Myocyte (in vitro differentiated cells): ENCODE measurements around the gene CLCN6. TPM values are rescaled to one million over a fixed set of nuclear protein-coding genes. Genes with fewer than 3 reads are reported as not detected.
"Not testable (repeated sequence)": the region's sequence is repeated elsewhere in the genome, so short reads cannot be mapped to it uniquely, and the experiment has no call there.

Experiments used
- DNase-seq: peaks from one replicate; pipeline ENCODE4 v3.0.0-alpha.2; 2012; ENCODE audit warnings: low read depth
- total RNA-seq: library from RNA; depleted of rRNA; stranded (reverse); fragments of >200 nt; gene quantifications from 2 replicates; pipeline ENCODE4 v1.2.3, GENCODE V29; 2014

CLCN6 gene
- total RNA-seq, 1 donor from 2014 or later: 22.2 TPM

DNA sequence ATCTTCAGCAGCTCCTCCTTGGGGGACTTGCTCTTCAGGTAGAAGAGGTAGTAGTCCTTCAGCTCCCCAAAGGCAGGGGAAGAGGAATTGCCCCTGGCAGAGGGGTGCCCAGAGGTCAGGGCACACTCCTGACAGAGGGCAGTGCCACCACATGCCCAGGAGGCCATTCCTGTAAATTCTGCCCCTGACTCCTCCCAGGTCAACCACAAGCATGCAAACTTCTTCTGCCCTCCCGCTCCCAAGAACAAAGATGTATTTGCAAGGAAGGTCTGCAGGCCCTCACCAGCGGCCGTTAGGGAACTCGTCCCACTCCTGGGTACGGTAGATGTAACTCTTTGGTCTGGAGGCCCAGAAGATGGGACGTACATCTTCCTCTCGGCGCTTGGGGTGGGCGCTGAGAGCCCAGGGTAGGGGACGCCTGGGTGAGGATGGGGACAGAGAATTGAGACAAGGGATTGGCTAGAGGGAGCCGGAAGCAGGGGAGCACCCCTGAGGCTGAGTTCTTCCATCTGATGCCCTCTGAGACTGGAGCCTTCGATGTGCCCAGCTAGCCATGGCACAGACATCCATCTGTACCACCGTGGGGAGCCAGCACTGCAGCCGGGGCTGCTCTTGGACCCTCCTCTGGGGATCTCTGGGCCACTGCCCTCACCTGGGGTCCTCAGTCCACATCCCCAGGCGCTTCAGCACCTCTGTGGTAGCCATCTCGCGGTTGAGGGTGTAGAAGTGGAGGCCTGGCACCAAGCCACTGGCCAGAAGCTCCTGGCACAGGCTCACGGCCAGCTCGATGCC, 11.3 kb upstream of the CLCN6 start:
- no peak for DNase-seq

DNA sequence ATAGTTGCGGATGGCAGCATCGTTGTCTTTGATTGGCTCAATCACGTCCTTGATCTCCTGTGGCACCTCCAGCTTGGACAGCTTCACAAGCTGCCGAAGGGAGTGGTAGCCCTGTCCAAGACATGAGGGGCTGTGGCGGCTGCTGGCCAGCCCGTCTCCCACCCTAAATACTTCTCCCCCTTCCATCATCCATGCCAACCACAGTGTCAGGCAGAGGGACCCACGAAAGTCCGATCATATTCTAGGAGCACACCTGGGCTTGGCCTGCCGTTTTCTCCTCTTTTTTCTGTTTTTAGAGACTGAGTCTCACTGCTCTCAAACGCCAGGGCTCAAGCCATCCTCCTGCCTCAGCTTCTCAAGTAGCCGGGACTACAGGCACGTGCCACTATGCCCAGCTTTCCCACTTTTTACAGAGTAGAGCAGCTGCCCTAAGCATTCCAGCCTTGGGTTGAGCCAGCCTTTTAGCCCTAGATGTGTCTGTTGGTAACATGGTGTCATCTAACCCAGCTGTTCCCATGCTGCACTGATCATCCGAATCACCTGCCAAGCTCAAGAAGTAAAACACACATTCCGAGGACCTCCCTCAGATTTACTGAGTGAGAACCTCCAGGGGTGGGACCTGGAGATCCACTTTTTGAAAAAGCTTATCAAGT, 10.6 kb upstream of the CLCN6 start:
- DNase-seq: peak; percentile 93

DNA sequence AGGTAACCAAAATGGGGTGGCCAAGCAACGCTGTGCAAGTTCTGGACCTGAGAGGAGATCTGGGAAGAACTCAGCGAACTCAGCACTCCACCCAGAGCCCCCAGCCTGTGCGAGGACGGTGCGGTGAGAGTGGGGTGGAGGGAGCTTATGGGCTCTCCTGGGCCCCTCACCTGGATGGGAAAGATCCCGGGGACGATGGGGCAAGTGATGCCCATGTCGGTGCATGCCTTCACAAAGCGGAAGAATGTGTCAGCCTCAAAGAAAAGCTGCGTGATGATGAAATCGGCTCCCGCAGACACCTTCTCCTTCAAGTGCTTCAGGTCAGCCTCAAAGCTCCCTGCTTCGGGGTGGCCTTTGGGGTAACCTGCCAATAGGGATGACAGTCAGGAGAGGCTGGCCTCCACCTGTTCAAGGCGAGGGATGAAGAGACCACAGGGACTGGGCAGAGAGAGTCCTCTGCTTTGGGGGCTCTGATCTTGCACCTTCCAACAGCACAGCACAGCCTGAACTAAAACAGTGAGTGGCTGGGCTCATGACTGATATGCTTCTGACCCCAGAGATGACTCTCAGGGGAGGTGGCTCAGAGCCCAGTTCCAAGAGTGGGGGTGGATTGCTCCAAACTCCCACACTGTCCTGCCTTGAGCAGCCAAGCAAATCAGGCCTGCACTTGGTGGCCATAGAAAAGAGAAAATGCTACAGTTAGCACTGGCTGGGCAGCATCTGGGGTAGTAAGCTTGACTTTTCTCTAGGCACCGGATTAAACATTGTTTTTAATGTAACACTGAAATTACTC, 9.8 kb upstream of the CLCN6 start:
- peak; percentile 74 for DNase-seq

DNA sequence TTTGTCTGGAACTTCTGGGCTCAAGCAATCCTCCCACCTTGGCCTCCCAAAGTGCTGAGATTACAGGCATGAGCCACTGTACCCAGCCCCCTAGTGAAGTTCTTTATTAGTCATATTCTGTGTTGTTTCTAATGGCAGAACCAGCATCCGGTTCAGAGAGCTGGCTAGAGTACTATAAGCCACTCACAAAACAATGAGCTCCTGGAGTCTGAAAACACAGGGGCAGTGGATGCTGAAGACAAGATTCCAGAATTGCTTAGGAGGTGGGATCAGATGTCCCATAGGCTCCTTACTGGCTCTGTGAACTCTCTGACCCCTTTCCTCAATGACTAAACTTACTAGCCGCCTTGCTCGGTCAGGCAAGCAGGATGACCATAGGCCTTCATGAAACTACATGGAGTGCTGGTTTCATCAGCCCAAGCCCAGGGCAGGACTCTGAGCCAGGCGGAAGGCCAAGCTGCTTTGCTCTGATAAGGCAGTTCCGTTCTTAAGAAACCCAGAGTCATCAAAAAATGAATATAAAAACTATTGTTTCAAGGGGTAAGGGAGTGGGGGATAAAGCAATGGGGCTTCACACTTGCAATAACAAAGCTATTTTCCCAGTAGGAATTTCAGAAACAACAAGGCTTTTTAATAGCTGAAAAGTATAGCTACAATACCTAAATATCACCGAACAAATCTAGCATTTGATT, 8.3 kb upstream of the CLCN6 start:
- DNase-seq: no peak

DNA sequence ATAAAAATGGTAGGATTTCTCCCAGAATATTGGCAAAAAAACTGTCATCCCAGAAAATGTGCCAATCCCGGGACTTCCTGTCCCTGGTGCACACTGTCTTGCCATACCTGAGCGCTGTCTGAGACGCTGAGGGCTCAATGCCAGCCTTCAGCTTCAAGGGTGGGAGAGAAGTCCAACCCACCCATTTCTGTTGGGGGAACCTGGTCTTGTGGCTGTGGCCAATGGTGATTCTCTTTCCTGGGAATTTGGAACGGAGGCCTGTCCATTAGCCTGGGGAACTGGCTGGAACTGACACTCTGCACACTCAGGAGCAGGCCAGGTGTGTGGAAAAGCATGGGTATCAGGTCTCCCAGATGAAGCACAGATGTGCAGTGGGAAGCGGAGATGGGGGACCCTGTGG, 6.9 kb upstream of the CLCN6 start:
- DNase-seq: no peak

DNA sequence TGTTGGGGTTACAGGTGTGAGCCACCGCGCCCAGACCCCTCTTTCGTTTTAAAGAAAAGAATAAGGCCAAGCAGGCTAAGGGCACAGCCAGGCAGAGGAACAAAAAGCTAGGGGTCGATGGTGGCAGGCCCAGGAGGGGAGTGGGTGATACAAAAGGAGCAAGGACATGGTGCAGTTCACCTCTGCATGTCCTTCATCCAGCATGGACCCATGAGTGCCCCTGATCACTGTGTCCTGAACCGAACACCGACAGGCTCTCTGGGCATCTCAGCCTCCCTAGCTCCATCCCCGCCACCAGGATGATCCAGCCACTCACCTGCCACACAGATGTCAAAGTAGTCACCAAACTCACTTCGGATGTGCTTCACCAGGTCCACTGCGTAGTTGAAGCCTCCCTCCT, 6.1 kb upstream of the CLCN6 start:
- DNase-seq: no peak

DNA sequence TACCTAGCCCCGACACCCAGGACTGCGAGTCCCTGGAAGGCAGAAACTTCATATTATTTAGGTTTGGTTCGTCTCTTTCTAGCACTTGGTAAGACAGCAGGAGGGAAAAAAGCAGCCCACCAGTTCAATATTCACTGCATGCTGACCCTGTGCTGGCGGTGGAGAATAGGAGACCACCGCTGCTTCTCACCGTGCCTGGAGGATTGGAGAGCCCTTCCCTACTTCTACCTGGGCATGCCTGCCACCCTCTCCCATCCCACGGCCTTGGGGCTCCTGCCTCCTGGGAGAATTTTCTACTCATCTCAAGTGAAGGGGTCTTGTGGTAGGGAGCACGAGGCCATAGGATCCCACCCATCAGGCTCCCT, 5.6 kb upstream of the CLCN6 start:
- no peak for DNase-seq

DNA sequence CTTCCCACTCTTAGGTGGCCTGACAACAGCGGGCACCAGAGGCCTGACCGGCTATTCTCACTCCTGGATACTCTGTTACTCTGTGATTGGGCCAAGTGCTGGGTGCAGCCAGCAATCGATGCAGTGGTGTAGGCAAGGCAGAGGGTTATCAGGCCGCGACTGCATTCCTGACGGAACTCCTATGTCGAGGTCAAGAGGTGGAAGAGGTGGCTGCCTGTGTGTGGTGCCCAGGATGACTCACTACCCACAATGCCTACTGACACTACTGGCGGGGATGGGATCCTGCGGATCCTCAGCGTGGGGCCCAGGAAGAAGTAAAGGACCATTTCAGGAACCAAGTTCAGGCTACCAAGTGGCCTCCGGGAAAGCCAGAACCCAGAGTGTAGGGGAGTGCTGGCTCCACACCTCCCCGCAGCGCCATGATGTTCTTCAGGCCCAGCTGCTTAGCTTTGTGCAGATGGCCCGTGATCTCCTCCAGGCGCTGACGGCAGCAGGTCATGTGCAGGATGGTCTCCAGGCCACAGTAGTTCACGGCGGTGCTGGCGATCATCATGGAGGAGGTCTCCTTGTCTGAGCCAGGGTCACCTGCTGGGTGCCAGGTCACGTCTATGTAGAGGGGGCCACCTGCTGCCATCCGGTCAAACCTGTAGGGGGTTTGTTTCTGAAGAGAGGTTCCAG, 5.1 kb upstream of the CLCN6 start:
- no peak for DNase-seq

DNA sequence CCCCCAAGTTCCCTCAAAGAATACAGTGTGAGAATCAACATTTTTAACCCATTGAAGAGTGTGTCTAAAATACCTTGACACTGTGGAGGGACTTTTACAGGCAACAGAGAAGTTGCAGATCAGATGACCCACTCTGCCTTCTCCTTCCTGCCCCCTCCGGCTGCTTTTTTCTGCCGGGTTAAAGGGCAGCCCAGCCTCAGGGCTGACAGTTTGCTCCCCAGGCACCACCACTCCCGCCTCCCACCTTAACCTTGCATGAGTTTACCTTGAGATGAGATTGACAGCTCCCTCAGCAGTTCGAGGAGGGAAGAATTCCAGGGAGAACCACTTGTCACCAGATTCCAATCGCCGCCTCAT, 3.4 kb upstream of the CLCN6 start:
- DNase-seq: no peak

DNA sequence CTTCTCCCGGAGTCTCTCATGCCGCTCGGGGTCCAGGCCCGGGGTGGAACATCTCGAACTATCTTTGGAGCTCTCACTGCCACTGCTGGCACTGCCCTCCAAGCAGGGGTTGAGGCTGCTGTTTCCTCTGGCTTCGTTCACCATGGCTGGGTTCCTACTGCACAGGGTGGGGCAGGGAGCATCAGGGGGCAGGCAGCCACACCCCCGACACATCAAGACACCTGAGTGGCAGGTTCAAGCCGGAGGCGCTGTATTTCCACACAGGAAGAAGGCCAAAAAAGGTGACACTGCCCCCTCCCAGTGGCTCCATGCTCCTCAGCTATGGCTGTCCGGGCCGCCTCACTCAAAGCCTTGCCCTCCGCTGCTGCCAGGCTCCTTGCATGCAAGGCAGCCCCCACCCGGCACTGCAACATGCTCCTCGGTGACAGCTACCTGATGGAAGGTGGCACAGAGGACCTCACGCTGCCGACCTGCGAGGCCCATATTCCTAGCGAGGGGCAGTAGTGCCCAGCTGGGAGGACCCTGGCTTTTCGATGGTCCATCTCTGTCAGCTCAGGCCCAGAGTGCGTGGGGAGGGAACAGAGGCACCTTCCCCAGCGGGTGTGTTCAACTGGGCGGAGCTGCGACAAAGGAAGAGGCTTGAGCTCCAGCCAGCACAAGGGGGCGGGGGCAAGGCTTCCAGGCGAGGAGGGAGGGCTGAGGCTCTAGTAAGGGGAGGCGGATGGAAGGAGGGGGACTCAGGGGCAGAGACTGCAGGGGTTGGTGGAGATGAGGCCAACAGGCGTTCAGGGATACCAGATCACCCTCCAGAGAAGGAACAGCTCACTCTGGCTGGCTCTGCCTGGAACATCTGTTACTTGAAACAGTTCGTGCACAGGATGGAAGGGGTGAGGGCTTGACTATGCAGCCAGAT, 2.8 kb upstream of the CLCN6 start:
- peak; percentile 97 for DNase-seq

DNA sequence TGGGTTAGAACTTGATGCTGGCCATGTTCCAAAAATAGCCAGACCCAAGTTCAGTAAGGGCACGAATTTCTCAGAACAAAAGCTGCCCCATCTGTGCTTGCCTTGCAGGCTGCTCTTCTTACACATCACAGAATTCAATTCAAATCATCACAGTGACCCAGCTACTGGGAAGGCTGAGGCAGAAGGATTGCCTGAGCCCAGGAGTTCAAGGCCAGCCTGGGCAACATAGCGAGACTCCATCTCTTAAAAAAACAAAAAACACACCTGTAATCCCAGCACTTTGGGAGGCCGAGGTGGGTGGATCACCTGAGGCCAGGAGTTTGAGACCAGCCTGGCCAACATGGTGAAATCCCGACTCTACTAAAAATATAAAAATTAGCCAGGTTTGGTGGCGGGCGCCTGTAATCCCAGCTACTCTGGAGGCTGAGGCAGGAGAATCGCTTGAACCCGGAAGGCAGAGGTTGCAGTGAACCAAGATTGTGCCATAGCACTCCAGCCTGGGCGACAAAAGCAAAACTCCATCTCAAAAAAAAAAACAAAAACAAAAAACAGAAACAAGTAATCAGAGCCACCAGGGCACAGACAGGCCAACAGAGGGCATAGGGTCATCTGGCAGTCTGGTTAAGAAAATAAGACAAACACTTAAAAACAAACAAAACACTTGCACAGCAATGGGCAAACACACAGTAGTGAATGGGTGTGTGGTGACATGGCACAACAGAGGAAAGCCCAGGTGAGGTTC, 1.9 kb upstream of the CLCN6 start:
- DNase-seq: not testable (repeated sequence)

DNA sequence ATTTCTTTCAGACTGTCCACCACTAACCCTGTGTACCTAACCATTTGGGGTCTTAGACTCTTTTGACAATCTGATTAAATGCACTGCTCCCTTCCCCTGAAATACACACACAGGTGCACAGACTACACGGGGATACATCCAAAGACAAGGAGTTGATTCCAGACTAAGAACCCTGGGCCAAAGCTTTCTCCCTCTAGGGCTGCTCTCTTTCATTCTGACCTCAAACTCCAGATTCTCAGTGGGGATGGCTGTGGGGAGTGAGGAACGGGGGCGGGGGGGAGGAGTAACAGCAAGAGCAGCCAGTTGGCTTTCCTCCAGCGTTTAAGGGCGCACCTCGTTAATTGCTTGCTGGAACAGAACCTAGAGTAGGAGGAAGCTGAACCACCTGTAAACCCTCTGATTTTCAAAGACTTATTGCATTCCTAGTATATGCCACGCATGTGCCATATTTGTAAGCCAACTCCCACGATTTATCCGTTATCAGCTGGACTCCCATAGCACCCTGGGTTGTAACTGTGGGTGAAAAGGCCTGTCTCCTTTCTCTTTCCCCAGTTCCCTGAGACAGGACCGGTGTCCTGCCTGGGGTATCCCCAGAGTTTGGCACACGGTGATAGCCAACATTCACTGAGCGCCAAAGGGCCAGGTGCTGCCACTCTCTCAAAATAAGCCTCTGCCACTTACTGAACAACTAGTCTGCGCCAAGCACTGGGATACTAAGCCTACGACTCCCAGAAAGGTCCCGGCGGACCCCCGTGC, 1.1 kb upstream of the CLCN6 start:
- DNase-seq: peak; percentile 77

DNA sequence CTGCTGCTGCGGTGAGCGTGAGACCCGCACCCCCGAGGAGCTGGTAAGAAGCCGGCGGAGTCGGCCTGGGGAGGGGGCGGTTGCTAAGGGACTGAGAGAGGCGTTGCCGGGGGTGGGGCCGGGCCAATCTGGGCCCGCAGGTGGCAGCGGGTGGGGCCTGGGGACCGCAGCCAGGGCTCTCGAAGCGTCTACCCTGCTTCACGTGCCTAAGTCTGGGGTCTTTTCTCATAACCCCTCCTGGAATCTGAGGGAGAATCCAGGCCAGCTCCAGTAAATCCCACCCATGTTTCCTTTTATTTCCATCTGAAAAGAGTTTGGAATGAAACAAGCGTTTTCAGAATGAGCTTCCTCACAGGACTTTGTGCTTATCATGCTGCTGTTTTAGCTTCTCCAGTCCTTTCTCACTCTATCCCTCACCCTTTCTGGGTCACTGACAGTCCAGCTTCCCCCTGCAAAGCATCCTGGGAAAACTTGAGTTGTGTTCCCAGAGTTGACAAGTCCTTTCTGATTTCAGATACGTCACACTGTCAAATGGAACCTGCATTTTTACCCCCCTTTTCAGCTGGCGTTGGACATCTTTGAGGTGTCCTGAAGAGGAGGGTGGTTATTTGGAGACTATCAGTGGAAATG, 431 bp downstream of the CLCN6 start:
- DNase-seq: peak; percentile 60

DNA sequence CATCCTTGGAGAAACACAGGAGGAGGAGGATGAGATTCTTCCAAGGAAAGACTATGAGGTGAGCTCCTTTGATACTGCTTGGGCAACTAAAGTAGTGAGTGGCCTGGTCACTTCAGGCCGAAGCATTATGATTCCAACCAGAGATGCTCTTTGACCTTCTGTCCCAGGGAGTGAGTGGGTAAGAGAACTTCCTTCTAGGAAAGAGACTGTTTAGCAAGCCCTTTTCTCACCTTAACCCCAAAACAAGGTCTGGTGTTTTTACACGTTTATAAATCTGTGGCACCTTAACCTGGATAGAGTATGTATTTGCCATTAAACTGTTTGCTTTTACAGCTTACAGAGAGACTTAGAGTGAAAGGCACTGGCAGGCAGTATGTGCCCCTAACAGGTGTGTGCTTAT, 1.1 kb downstream of the CLCN6 start:
- no peak for DNase-seq

DNA sequence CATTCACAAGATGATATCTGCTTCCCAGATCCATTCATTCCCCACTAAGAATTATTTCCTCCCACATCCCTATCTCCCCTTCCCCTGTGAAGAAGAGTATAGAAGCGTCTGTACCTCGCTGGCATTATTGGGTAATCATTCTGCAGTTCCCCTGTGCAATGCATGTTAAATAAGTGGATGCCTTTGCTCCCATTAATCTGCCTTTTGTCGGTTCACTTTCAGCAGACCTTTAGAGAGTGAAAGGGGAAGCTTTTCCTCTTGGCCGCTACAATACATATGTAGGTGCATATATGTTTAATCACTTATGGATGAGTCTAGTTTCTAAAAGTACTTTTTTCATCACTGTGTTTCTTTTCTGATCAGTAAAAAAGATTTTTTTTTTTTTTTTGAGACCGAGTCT, 7.0 kb downstream of the CLCN6 start:
- no peak for DNase-seq

DNA sequence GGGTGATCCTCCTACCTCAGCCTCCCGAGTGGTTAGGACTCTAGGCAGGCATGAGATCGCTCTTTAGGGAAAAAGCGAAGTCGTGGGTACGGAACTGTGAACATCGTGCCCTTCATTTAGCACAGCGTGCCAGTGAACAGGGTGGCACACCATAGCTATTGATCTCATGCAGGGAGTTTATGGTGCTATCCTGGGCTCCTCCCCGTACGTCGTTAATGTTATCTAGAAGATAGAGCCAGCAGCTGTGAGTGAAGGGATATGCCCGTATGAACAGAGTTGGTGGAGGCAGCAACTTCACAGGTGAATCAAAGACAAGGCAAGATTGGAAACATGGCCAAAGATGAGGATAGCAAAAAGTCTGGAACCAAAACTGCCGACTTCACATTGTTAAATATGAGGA, 11.2 kb downstream of the CLCN6 start:
- no peak for DNase-seq

DNA sequence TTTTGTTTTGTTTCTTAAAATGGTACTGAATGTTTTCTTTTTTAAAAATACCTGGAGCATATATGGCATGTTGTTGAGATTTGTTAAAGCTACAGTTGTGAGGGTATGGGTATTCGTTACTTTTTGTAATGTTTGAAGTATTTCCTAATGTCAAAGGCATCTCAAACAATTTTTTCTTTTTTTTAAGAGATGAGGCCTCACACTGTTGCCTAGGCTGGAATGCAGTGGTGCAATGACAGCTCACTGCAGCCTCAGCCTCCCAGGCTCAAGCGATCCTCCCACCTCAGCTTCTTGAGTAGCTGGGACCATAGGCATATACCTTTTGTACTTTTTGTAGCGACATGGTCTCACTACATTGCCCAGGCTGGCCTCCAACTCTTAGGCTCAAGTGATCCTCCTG, 16.1 kb downstream of the CLCN6 start:
- DNase-seq: no peak
